Measurements from ENCODE around the gene JUNB.

JUNB gene

DNA sequence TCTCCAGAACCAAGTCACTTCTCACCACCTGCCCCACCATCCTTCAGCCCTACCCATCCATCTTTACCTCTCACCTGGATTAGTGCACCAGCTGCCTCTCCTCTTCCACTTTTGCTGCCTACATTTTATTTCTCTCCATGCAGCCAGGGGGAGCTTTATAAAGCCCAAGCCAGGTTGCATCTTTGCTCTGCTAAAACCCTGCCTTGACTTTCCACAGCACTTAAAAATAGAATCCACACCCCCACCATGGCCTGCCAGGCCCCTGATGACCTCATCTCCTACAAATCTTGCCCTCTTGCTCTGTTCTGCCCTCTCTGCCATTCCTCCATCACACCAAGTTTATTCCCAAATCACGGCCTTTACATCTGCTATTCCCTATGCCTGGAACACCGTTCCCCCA lies 17.7 kb upstream of the JUNB start:
- no peak for DNase-seq (ENCODE audit: extremely low read depth in 1 of 2, low read depth in 1 of 2)

DNA sequence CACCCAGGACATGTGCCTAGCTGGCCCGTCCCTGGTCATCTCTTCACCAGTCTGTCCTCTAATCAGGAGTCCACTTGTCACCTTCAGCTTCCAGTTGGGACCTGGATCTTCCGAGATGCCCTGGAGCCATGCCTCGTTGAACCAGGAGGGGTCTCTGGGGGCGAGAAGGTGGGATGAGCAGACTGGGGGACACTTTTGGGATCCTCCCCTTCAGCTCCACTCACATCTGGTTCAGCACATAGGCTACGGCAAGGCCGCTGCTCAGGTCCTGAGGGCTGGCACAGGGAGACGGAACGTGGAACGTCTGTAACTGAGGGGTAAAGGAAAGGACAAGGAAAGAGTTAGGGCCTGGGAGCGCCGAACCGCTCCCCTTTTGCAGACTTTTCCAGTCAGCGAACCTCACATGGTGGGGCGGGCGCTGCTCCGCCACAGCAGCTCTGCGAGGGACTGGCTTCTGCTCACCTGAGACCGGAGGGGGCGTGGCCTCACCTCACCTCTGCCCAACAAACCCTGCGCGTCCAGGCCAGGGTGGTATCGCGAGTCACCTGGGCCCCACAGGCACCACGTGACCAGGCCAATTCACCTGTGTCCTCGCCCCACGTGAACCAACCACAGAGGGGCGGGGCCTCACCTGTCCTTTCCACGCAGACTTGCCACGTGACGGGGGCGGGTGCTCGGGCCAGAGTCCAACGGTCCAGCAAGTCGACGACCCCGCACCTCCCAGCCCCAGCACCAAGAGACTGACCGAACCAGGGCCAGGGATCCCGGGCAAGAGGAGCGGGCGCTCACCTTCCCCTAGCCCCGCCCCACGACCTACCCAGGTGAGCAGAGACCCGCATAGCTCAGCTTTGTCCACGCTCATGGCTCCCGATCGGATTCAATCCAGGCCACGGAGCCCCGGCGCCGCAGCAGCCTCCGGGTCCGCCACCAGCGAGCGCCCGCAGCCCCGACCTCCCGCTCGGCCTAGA lies 16.4 kb upstream of the JUNB start, which contains the start of gene HOOK2:
TSS of gene HOOK2 (minus strand) at position 965 of the 968 bp plus-strand sequence. CDS start at position 862, 103 bp downstream.
- DNase-seq (ENCODE audit: extremely low read depth in 1 of 2, low read depth in 1 of 2), result no peak

DNA sequence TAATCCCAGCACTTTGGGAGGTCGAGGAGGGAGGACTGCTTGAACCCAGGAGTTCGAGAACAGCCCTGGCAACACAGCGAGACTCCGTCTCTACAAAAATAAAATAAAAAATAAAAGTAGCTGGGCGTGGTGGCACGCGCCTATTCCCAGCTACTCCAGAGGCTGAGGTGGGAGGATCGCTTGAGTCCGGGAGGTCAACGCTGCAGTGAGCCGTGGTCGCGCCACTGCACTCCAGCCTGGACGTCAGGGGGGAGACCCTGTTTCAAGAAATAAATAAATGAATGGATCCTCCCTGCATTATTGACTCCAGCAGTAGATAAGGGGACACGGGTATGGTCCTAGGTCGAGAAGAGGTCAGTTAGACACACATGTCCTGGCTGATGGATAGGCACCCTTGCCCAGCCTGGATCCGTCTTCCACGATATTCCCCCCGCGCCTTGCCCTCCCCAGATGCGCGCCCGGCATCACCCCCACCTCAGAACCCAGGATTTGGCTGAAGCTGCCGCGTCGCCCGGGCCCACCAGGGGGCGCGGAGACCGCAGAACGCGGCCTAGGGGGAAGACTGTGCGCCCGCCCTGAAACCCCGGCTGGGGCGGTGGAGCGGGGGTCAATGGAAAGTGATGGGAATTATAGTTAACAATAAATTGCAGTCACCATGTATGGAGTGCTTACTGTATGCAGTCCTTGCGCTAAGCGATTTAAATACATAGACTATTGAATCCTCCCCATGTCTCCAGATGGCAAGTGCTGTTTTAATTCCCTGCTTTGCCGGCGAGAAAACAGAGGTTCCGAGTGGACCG lies 13.9 kb upstream of the JUNB start:
- DNase-seq (ENCODE audit: extremely low read depth in 1 of 2, low read depth in 1 of 2), result peak; percentile 63 to 68

DNA sequence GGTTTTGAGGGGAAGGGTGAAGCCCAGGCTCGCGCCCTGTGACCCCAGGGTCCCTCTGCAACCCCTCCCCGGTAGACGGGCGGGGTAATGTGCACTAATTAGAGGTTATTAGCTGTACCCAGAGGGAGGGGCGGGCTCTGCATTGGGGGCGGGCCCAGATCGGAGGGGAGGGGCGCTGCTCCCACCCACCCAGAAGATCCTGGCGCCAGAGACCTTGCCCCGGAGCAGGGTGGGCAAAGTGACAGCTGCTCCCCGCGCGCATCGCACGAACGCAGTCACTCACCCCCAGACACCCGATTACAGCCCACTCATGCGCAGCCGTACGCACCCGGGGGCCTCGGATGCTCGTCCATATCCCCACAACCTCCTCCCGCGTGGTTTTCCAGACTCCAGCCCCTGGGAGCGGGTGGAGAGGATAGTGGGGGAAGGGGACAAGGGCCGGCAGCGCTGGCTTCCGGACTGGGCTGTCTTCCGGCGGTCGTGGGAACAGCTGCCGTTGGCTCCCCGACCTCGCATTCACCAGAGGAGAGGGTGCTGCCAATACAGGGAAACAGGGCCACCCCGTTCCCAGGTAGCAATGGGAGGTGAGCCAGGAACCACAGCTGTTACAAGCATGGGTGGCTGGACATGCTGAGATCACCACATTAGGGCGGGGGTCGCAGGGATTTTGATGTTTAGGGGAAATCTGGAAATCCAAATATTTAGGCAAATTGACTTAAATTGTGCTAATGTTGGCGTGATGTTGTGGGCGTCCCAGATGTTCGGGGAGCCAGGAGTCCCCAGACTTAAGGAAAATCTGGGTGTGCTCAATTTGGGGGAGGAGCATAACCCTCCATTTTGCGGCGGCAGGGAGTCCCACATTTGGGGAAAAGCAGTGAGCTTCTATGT lies 13.0 kb upstream of the JUNB start:
- DNase-seq (ENCODE audit: extremely low read depth in 1 of 2, low read depth in 1 of 2), result no peak

DNA sequence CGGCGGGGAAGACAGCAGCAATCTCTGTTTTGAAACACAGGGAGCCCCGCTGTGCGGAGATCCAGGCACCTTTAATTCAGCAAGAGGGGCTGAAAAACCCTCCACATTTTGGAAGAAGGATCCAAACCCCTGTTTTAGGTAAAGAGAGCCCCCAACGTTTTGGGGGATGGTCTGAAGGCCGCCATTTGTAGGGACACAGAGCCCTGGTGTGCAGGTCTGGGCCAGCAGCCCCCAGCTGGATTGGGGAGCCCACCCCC lies 12.5 kb upstream of the JUNB start:
- DNase-seq (ENCODE audit: extremely low read depth in 1 of 2, low read depth in 1 of 2), result no peak

DNA sequence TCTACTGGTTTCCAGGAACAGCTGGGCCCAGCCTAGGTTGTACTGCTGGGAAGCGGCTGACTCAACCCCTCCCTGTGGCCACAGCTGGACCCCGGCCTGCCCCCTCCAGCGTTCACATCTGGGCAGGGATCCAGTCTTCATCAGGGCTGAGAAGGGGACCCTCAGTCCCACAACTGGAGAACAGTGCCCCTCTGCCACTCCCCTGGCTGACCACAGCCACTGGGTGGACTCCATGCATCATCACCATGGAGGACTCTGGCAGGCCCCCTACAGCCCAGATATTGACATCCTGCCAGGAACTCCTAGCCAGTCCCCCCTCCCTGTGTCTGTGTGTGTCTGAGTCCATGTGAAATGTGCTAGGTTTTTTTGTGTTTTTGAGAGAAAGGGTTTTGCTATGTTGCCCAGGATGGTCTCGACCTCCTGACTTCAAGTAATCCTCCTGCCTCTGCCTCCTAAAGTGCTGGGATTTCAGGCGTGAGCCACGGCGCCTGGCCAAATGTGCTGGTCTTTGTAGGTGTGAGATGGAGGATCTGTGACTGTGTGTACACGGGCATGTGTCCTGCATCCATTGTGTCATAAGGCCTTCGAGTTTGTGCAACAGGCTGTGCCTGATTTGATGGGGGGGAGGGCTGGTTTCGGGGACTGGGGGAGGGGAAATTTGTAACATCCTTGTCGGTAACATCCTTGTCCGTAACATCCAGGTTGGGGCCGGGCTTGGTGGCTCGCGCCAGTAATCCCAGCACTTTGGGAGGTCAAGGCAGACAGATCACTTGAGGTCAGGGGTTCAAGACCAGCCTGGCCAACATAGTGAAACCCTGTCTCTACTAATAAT lies 11.9 kb upstream of the JUNB start:
- DNase-seq (ENCODE audit: extremely low read depth in 1 of 2, low read depth in 1 of 2), result no peak

DNA sequence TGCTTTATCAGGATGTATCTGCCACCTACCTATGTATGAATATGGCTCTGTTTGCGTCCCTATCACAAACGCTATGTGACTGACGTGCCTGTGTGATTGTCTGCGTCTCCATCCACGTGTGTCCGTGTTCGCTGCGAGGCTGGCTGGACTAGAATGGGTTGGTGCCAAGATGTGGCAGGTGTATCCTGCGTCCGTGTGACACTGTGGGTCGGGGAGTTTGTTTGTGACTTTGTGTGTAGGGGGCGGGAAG lies 9.2 kb upstream of the JUNB start:
- DNase-seq (ENCODE audit: extremely low read depth in 1 of 2, low read depth in 1 of 2), result no peak

DNA sequence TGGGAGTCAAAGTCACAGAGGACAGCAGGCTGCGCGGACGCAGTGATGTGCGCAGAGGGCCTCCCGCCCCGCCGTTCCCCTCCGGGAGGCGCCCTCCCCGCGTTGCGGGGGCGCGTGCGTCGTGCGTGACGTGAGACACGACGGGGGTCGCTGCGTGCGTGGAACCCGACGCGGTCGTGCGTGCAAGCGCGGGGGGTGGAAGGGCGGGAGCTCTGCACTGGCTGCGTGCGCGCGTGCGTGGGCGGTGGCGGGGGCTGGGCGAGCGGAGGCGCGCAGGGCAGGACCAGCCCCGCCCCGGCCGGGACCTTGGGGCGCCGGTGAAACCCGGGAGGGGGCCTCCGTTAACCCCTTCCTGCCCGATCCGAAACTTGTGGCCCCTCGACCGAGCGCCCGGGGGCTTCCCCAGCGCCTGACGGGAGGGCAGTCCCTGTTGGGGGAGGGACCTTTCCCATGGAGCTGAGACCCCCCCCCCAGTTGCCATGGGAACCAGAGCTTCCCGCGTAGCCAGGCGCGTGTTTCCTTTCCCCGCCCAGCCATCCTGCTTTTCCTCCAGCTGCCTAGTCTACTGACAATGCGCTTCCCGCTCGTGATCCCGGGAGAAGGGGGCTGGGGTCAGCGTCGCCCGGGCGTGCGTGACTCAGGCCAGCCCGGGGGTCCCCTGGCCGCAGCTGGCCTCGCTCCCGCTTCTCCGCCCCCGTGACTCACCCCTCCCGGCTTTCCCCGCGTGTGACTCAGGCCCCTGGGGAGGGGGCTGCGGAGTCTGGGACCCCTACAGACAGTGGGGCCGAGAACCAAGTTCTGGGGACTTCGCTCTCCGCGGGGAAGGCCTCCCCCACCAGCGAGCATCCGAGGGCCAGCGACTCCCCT lies 8.6 kb upstream of the JUNB start:
- peak; percentile 83 to 87 for DNase-seq (ENCODE audit: extremely low read depth in 1 of 2, low read depth in 1 of 2)

DNA sequence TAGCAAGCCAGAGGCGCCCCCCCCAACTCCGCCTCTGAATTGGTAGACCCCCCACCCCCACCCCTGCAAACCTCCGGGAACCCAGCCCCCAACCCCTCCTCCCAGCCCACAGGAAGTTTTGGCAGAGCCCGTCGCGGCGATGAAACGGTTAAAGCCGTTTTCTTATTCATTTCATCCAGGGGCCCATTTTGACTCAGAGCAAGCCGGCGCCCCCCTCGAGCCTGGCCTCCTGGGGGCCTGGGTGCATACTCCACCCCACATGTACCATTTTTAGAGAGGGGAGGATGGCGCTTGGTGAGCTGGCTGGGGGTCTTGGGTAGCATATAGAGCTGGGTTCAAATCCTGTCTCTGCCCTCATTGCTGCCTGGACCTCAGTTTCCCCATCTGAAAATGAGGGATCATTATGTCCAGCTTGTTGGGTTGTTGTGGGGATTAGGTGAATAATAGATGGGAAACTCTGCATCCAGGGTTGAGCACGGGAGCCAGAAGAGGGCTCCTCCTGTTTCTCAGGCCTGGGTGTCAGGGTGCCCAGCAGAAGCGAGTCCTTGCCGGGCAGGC lies 7.9 kb upstream of the JUNB start:
- peak in 1 of 2 donors; percentile 80 for DNase-seq (ENCODE audit: extremely low read depth in 1 of 2, low read depth in 1 of 2)

DNA sequence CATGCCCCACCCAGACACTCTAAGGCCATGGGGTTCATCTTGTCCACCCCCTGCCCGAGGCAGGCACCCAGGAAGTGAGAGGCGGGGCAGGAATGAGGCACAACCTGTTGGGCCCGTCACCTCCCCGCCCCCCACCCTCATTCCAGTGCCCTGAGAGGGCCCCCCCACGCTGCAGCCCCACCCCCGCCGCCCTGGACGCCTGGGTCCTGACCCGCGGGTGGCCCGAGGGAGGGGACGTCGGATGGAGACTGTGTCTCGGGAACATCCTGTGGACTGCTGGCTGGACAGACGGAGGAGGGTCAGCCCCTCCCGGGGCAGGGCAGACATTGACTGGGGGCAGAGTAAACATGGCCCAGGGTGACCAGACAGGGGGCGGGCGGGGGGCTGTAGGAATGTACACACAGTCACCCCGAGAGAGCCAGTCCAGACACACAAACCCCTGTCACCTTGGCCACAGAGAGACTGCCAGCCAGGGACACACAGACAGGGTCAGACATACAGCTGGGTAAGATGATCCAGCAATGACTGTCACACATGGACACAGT lies 7.4 kb upstream of the JUNB start:
- no peak for DNase-seq (ENCODE audit: extremely low read depth in 1 of 2, low read depth in 1 of 2)

DNA sequence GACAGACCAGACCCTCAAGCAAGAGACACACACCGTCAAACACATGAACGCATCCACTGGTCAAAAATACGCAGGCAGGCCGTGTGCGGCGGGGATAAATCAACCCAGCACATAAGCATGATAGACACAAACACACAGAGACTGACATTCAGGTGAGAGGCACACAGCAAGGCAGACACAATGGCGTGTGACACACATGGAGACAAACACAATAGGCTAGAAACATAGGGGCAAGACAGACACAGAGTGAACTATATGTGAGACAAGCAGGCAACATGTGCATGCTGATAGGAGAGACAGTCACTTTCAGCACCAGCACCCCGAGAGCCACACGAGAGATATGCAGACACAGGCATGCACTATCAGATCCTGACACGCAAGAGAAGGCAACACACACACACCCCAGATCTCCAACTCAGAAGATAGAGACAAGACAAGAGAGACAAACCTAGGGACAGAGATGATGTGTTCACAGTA lies 6.9 kb upstream of the JUNB start:
- DNase-seq (ENCODE audit: extremely low read depth in 1 of 2, low read depth in 1 of 2), result no peak

DNA sequence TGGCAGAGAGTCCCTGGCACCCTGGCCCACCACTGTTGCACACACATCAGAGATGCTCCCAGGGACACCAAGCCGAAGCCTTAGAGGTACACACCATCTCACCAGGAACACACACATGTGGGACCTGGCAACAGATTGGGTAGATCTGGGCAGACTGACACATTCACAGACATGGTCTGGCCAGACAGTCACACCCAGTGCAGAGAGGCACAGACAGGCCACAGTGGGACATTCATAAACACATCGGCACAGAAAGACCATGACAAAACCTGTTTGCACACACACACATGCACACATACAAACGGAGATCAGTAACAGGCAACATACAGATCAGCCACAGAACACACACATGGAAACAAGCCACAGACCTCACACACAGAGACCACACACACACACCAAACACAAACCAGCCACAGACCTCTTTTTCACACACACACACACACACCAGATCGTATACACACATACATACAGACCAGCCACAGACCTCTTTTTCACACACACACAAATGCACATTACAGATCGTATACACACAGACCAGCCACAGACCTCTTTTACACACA lies 6.3 kb upstream of the JUNB start:
- DNase-seq (ENCODE audit: extremely low read depth in 1 of 2, low read depth in 1 of 2), result no peak

DNA sequence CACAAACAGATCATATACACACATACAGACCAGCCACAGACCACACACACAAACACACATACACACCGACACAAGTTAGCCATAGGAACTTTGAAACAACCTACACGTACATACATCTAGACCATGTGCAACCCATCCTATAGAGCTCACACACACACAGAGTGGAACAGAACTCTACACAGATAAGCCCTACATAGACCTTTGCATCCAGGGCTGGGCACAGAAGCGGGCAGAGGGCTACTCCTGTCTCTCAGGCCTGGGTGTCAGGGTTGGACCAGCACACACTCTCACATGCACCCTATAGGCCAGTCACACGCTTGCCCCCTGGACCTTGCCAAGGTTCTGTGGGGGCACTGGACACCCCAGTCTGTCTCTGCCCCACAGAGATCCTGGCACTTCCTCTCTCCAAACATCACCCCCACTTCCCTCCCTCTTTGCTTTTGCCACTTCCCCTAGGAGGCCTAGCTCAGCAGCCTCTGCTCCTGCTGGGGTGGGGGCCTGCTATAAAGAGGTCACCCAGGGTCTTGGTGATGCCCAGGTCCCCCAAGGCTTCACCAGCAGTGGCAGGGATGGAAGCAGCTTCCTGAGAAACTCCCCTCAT lies 5.8 kb upstream of the JUNB start:
- DNase-seq (ENCODE audit: extremely low read depth in 1 of 2, low read depth in 1 of 2), result no peak

DNA sequence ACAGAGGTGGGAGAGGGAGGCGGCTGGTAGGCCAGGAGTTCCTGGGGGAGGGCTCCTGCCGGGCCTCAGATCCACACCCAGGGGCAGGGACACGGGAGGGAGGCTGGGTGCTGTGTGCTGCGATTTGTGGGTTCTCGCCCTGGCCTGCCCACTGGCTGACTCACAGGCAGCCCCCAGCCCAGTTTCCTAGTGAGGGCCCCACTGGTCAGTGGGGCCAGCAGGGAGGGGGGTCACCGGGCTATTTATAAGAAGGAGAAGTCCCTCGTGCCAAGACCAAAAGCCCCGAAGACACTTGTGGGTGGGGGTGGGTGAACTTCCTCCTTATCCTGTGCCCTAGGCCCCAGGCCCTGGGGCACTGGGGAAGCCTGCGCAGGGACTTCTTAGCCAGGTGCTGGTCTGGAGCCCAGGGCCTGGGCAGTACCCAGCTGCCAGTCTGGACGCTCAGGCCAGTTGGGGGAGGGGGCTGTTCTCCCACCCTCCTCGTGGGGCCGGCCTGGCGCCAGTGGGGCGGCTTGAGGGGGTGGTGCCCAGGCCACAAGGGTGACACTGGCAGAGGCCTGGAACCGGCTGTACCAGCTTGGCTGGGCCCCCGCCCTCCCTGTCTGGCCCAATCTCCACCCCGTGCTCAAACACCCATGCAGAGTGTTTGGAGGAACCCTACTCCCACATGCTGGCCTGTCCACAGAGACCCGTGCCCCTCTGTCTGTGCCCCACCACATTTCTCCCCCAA lies 5.0 kb upstream of the JUNB start:
- no peak for DNase-seq (ENCODE audit: extremely low read depth in 1 of 2, low read depth in 1 of 2)

DNA sequence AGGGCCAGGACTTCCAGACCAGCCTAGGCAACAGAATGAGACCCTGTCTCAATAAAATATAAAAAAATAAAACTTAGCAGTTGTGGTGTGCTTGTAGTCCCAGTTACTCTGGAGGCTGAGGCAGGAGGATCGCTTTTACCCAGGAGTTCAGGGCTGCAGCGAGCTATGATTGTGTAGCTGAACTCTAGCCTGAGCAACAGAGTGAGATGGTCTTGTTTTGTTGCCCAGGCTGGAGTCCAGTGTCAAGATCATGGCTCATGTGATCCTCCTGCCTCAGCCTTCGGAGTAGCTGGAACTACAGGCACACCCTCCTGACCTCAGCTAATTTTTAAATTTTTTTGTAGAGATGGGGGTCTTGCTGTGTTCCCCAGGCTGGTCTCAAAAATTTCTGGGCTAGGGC lies 4.3 kb upstream of the JUNB start:
- no peak for DNase-seq (ENCODE audit: extremely low read depth in 1 of 2, low read depth in 1 of 2)

DNA sequence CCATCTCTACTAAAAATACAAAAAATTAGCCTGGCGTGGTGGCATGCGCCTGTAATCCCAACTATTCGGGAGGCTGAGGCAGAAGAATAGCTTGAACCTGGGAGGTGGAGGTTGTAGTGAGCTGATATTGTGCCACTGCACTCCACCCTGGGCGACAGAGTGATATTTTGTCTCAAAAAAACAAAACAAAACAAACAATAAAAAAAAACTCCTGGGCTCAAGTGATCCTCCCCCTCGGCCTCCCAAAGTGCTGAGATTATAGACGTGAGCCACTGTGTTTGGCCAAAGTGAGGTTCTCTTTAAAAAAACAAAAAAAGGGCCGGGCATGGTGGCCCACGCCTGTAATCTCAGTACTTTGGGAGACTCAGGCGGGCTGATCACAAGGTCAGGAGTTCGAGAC lies 3.8 kb upstream of the JUNB start:
- no peak for DNase-seq (ENCODE audit: extremely low read depth in 1 of 2, low read depth in 1 of 2)

DNA sequence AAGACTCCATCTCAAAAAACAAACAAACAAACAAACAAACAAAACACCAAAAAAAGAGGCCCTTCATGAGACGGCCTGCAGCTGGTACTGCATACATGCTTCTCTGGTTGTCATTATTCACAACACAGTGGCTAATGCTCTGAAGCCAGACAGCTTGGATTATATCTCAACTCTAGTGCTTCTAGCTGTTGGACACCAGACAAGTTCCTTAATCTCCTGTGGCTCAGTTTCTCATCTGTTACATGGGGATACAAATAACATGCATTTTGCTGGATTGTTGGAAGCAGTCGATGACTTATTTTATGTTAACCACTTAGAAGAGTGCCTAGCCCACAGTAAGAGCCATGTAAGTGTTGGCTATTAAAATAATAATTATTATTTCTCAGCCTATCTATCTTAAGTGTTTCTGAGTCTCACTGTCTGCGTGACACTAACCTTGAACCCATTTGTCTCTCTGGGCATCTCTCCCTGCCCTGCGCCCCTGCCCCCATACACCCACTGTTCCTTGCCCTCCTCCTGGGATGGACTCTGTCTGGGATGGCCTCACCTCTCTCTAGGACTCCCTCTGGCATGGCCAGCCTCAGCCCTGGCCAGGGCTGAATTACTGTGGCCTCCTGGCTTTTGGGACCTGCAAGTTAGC lies 3.1 kb upstream of the JUNB start:
- no peak for DNase-seq (ENCODE audit: extremely low read depth in 1 of 2, low read depth in 1 of 2)

All from stimulated activated CD8-positive, alpha-beta memory T cell treated with anti-CD3 and anti-CD28 coated beads, Interleukin-7, amount 100 ng/mL, for 48 hours (primary cell).